ENCODE measurements around the gene ZBTB39.
"Not testable (repeated sequence)": the region's sequence is repeated elsewhere in the genome, so short reads cannot be mapped to it uniquely, and the experiment has no call there.

Gene ZBTB39

GRCh38 chr12:57031138-57031725 is 24.9 kb upstream of the ZBTB39 start:
- no peak for DNase-seq

GRCh38 chr12:57029457-57029856 is 23.1 kb upstream of the ZBTB39 start:
- no peak for DNase-seq

DNA sequence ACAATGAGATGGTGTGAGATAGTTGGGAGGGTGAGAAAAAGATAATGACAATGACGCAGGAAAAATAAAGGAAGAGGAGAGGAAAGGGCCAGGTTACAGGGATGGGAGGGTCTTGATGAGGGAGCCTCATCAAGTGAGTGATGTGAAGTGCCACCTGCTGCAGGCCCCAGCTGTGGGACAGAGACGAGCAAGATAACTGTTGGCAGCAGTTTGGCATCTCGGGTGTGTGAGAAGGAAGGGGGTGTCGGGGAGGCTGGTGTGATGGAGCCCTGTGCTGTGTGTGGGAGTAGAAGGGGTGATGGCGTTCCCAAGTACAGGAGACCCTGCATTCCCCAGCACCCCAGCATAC is 21.4 kb upstream of the ZBTB39 start:
- no peak for DNase-seq

GRCh38 chr12:57027011-57027804 is 20.9 kb upstream of the ZBTB39 start:
- no peak for DNase-seq

DNA sequence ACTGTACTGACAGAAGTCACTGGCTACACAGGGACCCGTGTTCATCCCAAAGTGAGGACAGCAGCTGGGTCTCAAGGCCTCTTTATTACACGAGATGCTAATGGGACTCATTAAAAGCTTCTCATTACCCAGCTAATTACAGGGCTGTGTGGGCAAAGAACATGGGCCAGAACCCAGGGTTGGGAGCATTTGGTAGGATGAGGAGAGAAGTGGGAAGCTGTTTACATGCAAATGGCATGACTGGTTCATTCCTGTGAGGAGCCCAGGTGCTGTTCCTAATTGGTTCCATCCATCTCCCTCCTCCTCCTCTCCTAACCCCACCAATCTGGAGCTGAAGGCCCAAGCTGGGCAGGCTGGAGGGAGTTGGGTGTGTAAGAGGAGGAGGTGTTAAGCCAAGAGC is 18.9 kb upstream of the ZBTB39 start:
- DNase-seq = no peak

DNA sequence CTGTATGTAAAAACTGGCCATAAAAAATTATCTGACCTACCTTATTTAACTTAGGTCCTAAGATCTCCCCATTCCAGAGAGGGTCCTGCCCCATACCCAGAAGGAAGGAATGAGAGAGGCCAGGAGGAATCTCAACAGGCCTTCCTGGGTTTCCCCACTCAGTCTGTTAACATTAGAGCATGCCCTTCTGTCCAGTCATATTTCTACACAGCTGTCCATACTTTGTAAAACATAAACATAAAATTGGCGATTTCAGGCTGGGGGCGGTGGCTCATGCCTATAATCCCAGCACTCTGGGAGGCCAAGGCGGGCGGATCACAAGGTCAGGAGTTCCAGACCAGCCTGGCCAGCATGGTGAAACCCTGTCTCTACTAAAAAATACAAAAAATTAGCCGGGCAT is 16.0 kb upstream of the ZBTB39 start:
- DNase-seq = not testable (repeated sequence)

- no peak for DNase-seq
Measured at GRCh38 chr12:57019983-57020719, 13.8 kb upstream of the ZBTB39 start.

DNA sequence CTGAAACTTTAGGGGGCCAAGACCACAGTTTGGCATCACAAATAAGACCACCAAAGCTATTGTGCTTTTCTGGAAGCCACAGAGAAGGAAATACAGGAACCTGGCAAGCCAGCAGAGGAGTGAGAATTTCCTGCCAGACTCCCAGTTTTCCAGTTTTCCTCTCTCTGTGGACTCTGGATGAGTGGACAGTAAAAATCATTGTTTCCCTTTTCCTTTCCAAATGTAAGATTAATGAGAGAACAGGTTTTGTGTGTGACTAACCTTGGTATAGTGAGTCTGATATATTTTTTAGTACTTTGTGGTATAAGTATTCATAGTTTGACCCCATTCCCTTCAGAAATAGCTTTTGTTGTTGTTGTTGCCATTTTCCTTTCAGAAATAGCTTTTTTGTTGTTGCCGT is 12.6 kb upstream of the ZBTB39 start:
- no peak for DNase-seq

DNA sequence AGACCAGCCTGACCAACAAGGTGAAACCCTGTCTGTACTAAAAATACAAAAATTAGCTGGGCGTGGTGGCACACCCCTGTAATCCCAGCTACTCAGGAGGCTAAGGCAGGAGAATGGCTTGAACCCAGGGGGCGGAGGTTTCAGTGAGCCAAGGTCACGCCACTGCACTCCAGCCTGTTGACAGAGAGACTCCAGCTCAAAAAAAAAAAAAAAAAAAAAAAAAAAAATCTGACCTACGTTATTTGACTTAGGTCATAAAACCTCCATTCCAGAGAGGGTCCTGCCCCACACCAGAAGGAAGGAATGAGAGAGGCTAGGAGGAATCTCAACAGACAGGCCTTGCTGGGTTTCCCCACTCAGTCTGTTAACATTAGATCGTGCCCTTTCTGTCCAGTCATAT is 12.0 kb upstream of the ZBTB39 start:
- not testable (repeated sequence) for DNase-seq

DNA sequence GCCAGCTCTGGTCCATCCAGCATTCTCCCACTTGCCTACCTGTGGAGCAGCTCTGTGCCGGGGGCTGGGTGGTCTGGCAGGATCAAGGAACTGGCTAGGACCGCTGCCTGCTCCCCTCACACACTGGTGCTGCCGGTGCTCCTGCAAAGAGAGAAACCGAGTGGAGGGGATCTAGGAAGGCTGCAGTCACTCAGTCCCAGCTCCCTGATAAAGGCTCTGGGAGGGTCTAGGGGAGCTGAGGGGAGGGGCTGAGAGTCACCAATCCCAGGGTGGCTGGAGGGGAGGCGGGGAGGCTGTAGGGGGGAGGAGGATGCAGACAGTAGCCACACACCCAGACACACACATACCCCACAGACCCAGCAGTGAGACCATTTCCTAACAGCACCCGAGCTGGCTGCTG is 10.0 kb upstream of the ZBTB39 start, which contains the start of gene TAC3:
TAC3 (minus strand) TSS at position 182 of the 400 bp plus-strand sequence. CDS start 732 bp downstream, outside the sequence.
- DNase-seq = no peak

DNA sequence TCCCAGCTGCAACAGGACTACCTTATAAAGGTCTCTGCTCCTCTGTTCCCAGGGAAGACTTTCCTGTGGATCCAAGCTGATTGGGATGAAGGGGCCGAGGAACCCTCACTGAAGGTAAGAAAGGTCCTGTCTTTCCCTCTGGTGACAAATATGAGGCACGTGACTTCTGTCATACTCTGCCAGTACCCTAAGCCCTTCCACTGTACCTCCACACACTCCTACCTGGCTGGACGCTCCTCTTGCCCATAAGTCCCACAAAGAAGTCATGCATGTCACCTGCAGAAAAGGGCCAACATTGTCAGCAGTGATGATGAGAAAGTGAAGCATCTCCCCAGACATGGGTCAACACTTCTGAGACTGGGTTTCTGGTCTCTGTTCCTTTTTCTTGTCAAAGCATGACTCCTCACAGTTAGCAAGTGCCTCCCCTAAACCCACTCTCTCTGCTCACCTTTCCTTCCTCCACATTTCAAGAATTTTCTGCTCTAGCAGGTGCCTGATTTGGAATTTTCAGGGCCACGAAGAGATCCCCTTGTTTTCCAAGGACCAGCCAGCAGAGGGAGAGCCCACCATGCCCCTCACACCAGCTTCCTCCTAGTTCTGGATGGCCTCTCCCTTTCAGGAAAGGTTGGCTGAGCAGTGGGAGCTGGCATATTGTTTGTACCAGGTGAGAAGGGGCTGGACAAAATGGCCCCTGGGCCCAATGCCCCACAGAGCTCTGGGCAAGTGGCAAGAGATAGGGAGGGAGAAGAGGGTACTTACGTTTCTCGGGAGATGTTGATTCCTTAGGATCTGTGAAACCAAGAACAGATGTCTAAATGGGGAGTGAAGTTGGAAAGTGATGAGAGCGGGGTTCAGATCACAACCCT is 6.5 kb upstream of the ZBTB39 start:
- DNase-seq = no peak

DNA sequence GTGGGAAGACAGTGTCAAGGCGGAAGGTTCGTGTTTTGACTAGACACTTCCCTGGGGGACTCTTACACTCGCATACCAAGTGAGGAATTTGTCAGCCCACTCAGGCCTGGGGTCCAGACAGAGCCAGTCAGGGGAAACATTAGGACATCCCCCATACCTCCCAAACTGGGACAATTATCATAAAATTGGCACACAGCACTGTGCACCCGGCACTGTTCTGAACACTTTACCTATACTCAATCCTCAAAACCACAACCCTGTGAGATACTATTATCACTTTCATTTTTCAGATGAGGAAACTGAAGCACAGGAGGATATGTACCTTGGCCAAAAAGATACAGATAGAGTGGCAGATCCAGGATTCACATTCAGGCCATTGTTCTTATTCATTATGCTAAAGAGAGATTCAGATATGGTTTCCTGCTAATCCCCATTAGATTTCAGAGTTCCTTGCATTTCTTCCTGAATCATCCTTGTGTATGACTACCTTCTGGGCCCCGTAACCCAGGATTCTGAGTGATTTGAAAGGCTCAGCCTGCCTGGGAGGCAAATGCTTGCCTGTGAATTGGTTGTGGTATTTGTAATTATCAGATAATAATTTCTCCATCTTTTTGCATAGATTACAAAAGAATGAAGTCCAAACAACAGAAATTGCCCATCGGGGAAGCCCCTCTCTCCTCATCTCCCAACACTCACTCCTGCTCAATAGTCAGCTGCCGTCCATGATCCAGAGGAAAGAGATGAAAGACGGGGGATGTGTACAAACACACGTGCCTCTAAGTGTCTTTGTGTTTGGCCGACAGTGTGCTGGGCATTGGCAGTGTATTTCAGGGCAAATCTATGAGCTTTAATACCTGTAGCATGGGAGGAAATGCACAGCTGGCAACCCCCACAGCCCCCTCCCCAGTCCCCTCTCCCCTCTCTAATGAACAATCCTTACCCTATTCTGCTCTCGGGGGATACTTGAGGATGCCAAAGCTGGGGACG is 5.4 kb upstream of the ZBTB39 start:
- DNase-seq = no peak

DNA sequence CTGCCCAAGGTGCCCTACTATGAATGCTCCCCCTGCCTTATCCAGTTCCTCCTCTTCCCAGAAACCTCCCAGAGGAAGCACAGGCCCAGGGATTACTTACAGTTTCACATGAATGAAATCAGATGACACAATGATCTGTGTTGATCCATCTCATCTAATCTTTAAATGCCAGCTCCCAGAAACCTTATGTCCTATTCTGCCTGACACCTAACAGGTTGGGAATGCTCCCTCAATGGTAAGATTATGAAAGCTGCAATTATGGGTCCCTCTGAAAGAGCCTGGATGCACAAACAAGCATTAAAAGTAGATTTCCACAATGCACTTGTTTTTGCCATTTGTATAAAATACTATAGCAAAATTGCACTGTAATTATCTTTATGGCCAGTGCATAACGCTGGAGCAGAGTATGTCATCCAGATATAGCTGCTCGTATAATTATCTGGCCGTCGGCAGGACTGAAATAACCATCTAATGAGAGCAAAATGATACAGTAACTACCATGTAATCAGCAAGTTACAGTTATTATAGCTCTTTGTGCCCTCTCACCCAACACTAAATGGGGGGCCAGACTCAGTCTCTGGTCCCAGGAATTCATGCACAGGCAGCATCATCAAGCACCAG is 4.4 kb upstream of the ZBTB39 start:
- DNase-seq = no peak

GRCh38 chr12:57009949-57010626 is 3.7 kb upstream of the ZBTB39 start:
- DNase-seq = no peak

DNA sequence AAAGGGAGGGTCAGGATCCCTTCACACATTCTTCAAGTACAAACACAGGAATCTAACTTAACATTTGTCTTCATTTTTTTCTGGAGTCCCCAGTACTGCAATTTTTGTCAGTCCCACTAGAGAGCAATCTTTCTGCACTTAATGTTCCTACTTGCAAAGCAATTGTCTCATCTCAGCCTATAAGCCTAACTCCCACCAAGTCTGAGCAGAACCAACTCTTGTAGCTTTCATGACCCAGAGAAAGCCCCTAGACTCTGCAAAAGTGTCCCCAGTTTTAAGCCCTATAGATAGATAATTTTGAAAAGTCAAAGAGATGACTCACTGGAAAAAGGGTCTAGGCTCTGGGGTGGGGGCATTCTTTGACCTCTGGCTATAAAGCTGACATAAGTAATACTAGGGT is 1.8 kb upstream of the ZBTB39 start:
- DNase-seq = peak; percentile 70

GRCh38 chr12:57006809-57007475 is 596 bp upstream of the ZBTB39 start:
- no peak for DNase-seq

GRCh38 chr12:57004651-57005050 is 1.7 kb downstream of the ZBTB39 start:
- no peak for DNase-seq

GRCh38 chr12:57003395-57003794 is 3.0 kb downstream of the ZBTB39 start:
- no peak for DNase-seq

DNA sequence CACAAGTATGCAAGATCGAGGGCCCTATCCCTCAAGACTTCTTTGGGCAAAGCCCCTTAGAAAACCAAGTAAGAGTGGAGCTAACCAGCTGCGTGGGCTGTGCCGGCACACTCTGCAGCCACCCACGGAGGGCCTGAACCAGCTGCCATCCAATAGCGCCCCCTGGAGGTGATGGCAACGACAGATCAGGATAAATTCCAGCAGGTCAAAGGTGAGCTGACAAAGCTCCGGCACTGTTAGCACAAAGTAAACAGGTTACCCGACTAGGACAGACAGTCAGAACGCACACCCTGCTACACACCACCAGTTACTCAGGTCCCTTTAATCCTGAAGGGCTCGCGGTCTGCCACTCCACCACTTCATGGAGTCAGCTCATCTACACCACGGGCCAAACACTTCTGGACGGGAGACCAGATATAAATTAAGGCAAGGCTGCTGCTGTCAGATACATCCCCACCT is 4.9 kb downstream of the ZBTB39 start:
- peak; percentile 51 for DNase-seq

DNA sequence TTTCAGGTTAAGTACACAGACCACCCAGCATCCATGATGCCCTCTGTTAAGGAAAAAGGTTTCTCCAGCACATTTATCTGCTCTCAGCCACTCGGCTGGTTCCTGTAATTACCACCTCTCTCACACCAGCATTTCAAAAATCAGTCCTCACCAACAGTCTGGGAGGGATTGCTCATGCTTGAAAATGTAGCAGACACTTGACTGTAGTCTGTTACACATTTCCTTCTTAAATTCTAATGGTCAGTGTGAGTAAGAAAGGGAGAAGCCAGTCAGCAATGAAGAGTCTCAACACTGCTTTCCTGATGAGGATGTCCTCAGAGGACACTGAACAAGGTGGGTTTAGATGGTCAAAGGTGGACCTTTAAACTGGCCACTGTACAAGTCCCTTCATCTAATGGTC is 6.0 kb downstream of the ZBTB39 start:
- no peak for DNase-seq
